H1 (cell line): ENCODE measurements around the gene CD8B2. TPM values are rescaled to one million over a fixed set of nuclear protein-coding genes. Genes with fewer than 3 reads are reported as not detected.

Experiments used
- CTCF ChIA-PET: fragments of 300-600 bp; sonication (Branson Sonifier 250); formaldehyde crosslinking; loops from one replicate; lab custom pipeline; 2021; ENCODE audit not compliant: partially characterized antibody; lab: Charles Lee
- POLR2A ChIA-PET: fragments of 300-600 bp; sonication (Branson Sonifier 250); formaldehyde crosslinking; loops from one replicate; lab custom pipeline; 2021; ENCODE audit warnings: inconsistent platforms; ENCODE audit not compliant: partially characterized antibody; lab: Charles Lee
- DNase-seq, 2 experiments: peaks; one replicate each; pipeline versions ENCODE4 v3.0.0 to v3.0.0-alpha.2; 2010 to 2022; ENCODE audit warnings: low spot score in 2 of 2, low read depth in 1 of 2, mixed read lengths in 1 of 2
- FAIRE-seq: peaks from 2 replicates; lab custom pipeline; 2011; peaks lifted over from hg19 to GRCh38; lab: Jason Lieb, UNC
- H2AFZ ChIP-seq: 2 replicates; pipeline ENCODE4 v1.8.1; 2012; ENCODE audit warnings: low read length, inconsistent platforms
- H2AK5ac ChIP-seq: 2 replicates; pipeline ENCODE4 v1.6.1; 2013; ENCODE audit warnings: low read depth, low read length
- H2BK120ac ChIP-seq: replicated peaks from 2 replicates; pipeline ENCODE3; 2013; ENCODE audit warnings: low read depth, low read length, inconsistent platforms
- H2BK12ac ChIP-seq: 2 replicates; pipeline ENCODE4 v1.6.1; 2013; ENCODE audit warnings: low read depth, low read length
- H2BK15ac ChIP-seq: 2 replicates; pipeline ENCODE4 v1.6.1; 2013; ENCODE audit warnings: low read length
- H2BK20ac ChIP-seq: 2 replicates; pipeline ENCODE4 v1.6.1; 2013; ENCODE audit warnings: low read length
- H2BK5ac ChIP-seq: 2 replicates; pipeline ENCODE4 v1.6.1; 2013; ENCODE audit warnings: low read depth, low read length
- H3K14ac ChIP-seq: 2 replicates; pipeline ENCODE4 v1.6.1; 2013; ENCODE audit warnings: inconsistent platforms; ENCODE audit not compliant: insufficient read length
- H3K18ac ChIP-seq: 2 replicates; pipeline ENCODE4 v1.6.1; 2013; ENCODE audit warnings: low read length; ENCODE audit errors: extremely low read depth
- H3K23ac ChIP-seq: 2 replicates; pipeline ENCODE4 v1.6.1; 2013; ENCODE audit warnings: inconsistent platforms; ENCODE audit not compliant: insufficient read length
- H3K23me2 ChIP-seq: 2 replicates; pipeline ENCODE4 v1.6.1; 2013; ENCODE audit warnings: low read depth, low read length
- H3K27ac ChIP-seq: 2 replicates; pipeline ENCODE4 v1.6.1; 2011; ENCODE audit warnings: low read depth, low read length, inconsistent platforms
- H3K27me3 ChIP-seq, 4 experiments: replicated peaks in 1 of 4; 1 replicate in 1 of 4; 2 replicates in 3 of 4; pipeline versions ENCODE4 v1.6.1 to v1.8.1; 2011 to 2013; ENCODE audit warnings: low read length in 3 of 4, mild to moderate bottlenecking in 3 of 4, inconsistent platforms in 2 of 4, mixed read lengths in 2 of 4, moderate library complexity in 1 of 4; ENCODE audit not compliant: control insufficient read depth in 3 of 4, insufficient read depth in 3 of 4; ENCODE audit errors: extremely low read depth in 1 of 4
- H3K36me3 ChIP-seq, 4 experiments: 2 replicates each; pipeline versions ENCODE4 v1.6.1 to v1.8.1; 2011 to 2013; ENCODE audit warnings: mild to moderate bottlenecking in 4 of 4, low read length in 3 of 4, moderate library complexity in 2 of 4, control low read depth in 1 of 4, inconsistent platforms in 1 of 4; ENCODE audit not compliant: insufficient read depth in 4 of 4, control insufficient read depth in 2 of 4
- H3K4ac ChIP-seq: replicated peaks from 2 replicates; pipeline ENCODE3; 2013; ENCODE audit warnings: low read length, low read depth, mixed read lengths, inconsistent platforms; ENCODE audit not compliant: insufficient read length
- H3K4me1 ChIP-seq, 4 experiments: replicated peaks in 1 of 4; 1 replicate in 1 of 4; 2 replicates in 3 of 4; pipeline versions ENCODE4 v1.6.1 to v1.8.1; 2011 to 2013; ENCODE audit warnings: low read length in 3 of 4, inconsistent platforms in 2 of 4, mixed read lengths in 1 of 4; ENCODE audit not compliant: insufficient read depth in 4 of 4, control insufficient read depth in 3 of 4
- H3K4me2 ChIP-seq, 2 experiments: 2 replicates each; pipeline versions ENCODE4 v1.6.1 to v1.8.1; 2011 to 2013; ENCODE audit warnings: low read depth in 2 of 2, low read length in 2 of 2, control low read depth in 1 of 2, inconsistent platforms in 1 of 2, mild to moderate bottlenecking in 1 of 2; ENCODE audit not compliant: insufficient read depth in 1 of 2
- H3K4me3 ChIP-seq, 4 experiments: fragments of 200-600, 300-600 bp in 1 of 4; sonication (generic), shearing (Covaris generic), sonication (Bioruptor Twin) in 1 of 4; 2 replicates each; pipeline versions ENCODE4 v1.5.1 to v1.8.1; 2011 to 2016; ENCODE audit warnings: low read length in 4 of 4, low read depth in 3 of 4, control low read depth in 2 of 4, inconsistent platforms in 2 of 4, mild to moderate bottlenecking in 2 of 4, mixed read lengths in 1 of 4, moderate library complexity in 1 of 4; ENCODE audit not compliant: insufficient read depth in 2 of 4; ENCODE audit errors: extremely low read depth in 1 of 4
- H3K56ac ChIP-seq: replicated peaks from 2 replicates; pipeline ENCODE3; 2013; ENCODE audit warnings: low read depth, mild to moderate bottlenecking, mixed read lengths, low read length, inconsistent platforms; ENCODE audit not compliant: insufficient read length
- H3K79me1 ChIP-seq: 2 replicates; pipeline ENCODE4 v1.6.1; 2013; ENCODE audit warnings: low read depth, low read length, control low read depth
- H3K79me2 ChIP-seq, 2 experiments: 2 replicates each; pipeline versions ENCODE4 v1.6.1 to v1.8.1; 2012 to 2013; ENCODE audit warnings: low read length in 2 of 2, mild to moderate bottlenecking in 2 of 2, inconsistent platforms in 1 of 2; ENCODE audit not compliant: insufficient read depth in 2 of 2, control insufficient read depth in 1 of 2
- H3K9ac ChIP-seq, 4 experiments: replicated peaks in 1 of 4; 1 replicate in 1 of 4; 2 replicates in 3 of 4; pipeline versions ENCODE4 v1.6.1 to v1.8.1; 2011 to 2013; ENCODE audit warnings: low read depth in 3 of 4, low read length in 3 of 4, control low read depth in 2 of 4, mild to moderate bottlenecking in 2 of 4, moderate library complexity in 2 of 4, inconsistent platforms in 1 of 4; ENCODE audit errors: extremely low read depth in 1 of 4
- H3K9me3 ChIP-seq, 2 experiments: 2 replicates each; pipeline versions ENCODE4 v1.6.1 to v1.8.1; 2012 to 2013; ENCODE audit warnings: mild to moderate bottlenecking in 2 of 2, moderate library complexity in 2 of 2, control low read depth in 1 of 2, inconsistent platforms in 1 of 2, low read depth in 1 of 2, low read length in 1 of 2, mixed read lengths in 1 of 2; ENCODE audit not compliant: insufficient read depth in 2 of 2
- H4K20me1 ChIP-seq, 2 experiments: replicated peaks in 1 of 2; 2 replicates each; pipeline versions ENCODE3 to v1.8.1; 2011 to 2013; ENCODE audit warnings: inconsistent platforms in 2 of 2, low read length in 2 of 2, mild to moderate bottlenecking in 1 of 2; ENCODE audit not compliant: insufficient read depth in 2 of 2, control insufficient read depth in 1 of 2
- H4K5ac ChIP-seq: 2 replicates; pipeline ENCODE4 v1.6.1; 2013; ENCODE audit warnings: low read length, low read depth, mixed read lengths, inconsistent platforms; ENCODE audit not compliant: insufficient read length
- H4K8ac ChIP-seq: 2 replicates; pipeline ENCODE4 v1.8.0; 2013; ENCODE audit warnings: mild to moderate bottlenecking, moderate library complexity, low read length, inconsistent platforms; ENCODE audit not compliant: insufficient read depth; ENCODE audit errors: extremely low read depth
- H4K91ac ChIP-seq: replicated peaks from 2 replicates; pipeline ENCODE3; 2013; ENCODE audit warnings: low read length, mixed read lengths, inconsistent platforms; ENCODE audit not compliant: insufficient read length
- ATF3 ChIP-seq: IDR thresholded peaks from 2 replicates; pipeline ENCODE4 v1.6.1; 2011; ENCODE audit warnings: low read depth, mild to moderate bottlenecking, low read length; ENCODE audit not compliant: insufficient read depth
- BACH1 ChIP-seq: IDR thresholded peaks from 2 replicates; pipeline ENCODE4 v1.6.1; 2012; ENCODE audit warnings: low read length, improper control_type of control experiment
- BRCA1 ChIP-seq: IDR thresholded peaks from 2 replicates; pipeline ENCODE4 v1.6.1; 2012; ENCODE audit warnings: low read depth, low read length, improper control_type of control experiment
- FOSL1 ChIP-seq: IDR thresholded peaks from 2 replicates; pipeline ENCODE4 v1.6.1; 2011; ENCODE audit warnings: mild to moderate bottlenecking, low read depth, low read length, moderate library complexity; ENCODE audit not compliant: insufficient read depth
- HDAC6 ChIP-seq: IDR thresholded peaks from one replicate; pipeline ENCODE4 v1.7.1; 2012; ENCODE audit warnings: low read depth, mild to moderate bottlenecking, inconsistent platforms, low read length, moderate library complexity
- KDM1A ChIP-seq: fragments of 200-600, 300-600 bp; sonication (generic); IDR thresholded peaks from 2 replicates; pipeline ENCODE4 v1.7.1; 2016; ENCODE audit warnings: mild to moderate bottlenecking, low read length, borderline replicate concordance
- NANOG ChIP-seq: IDR thresholded peaks from 2 replicates; pipeline ENCODE4 v1.6.1; 2011; ENCODE audit warnings: low read length, low read depth, mild to moderate bottlenecking, inconsistent platforms; ENCODE audit not compliant: insufficient read depth, poor library complexity, severe bottlenecking
- NRF1 ChIP-seq: IDR thresholded peaks from 2 replicates; pipeline ENCODE4 v1.6.1; 2011; ENCODE audit warnings: mild to moderate bottlenecking, low read depth, low read length, improper control_type of control experiment
- RFX5 ChIP-seq: IDR thresholded peaks from 2 replicates; pipeline ENCODE4 v1.6.1; 2011; ENCODE audit warnings: low read depth, low read length, improper control_type of control experiment, borderline replicate concordance
- SIRT6 ChIP-seq: IDR thresholded peaks from one replicate; pipeline ENCODE4 v1.7.1; 2012; ENCODE audit warnings: low read length, inconsistent platforms
- SP1 ChIP-seq: IDR thresholded peaks from 2 replicates; pipeline ENCODE4 v1.6.1; 2011; ENCODE audit warnings: low read depth, low read length
- TCF12 ChIP-seq: IDR thresholded peaks from 2 replicates; pipeline ENCODE4 v1.6.1; 2011; ENCODE audit warnings: low read depth, mild to moderate bottlenecking, low read length
- WGBS, 2 experiments: shearing (Covaris generic) in 1 of 2; methylation state at CpG; one replicate each; pipeline versions ENCODE4 v1.1.6 to v1.1.7; 2013 to 2015; ENCODE audit warnings: low lambda C conversion rate in 2 of 2, mixed read lengths in 2 of 2, inconsistent platforms in 1 of 2, low coverage in 1 of 2, missing lambda C conversion rate in 1 of 2; ENCODE audit not compliant: insufficient replicate concordance in 2 of 2, insufficient coverage in 1 of 2, insufficient read length in 1 of 2; ENCODE audit errors: extremely low coverage in 1 of 2, missing lambda C conversion rate in 1 of 2; 5-methylcytosine and 5-hydroxymethylcytosine counted together
- polyA plus RNA-seq, 7 experiments: library from polyadenylated mRNA; depleted of rRNA in 3 of 7; stranded (reverse) in 5 of 7; unstranded in 2 of 7; fragments of >200 nt in 5 of 7; fragments of 200-250 nt in 2 of 7; gene quantifications; 1 replicate in 5 of 7; 2 replicates in 1 of 7; 4 replicates in 1 of 7; pipeline versions ENCODE4 v1.2.1 to v1.2.3, GENCODE V29; 2011 to 2013; ENCODE audit warnings: missing spikeins in 2 of 7, mixed read lengths in 2 of 7
- total RNA-seq: library from RNA; stranded (reverse); fragmentation: NEBNext Ultra II Directional; extraction: Animal tissue kit (Norgen Biotek cat#: 25700); gene quantifications from 2 replicates; pipeline ENCODE4 v1.2.1, GENCODE V29; 2021

Gene CD8B2
- total and polyA plus RNA-seq, 2 of the 8 experiments (the other 6 are each of a cell fraction or from before 2014, with no cell fraction given) = 0.03 TPM; not detected in 1

GRCh38 chr2:106566050-106566449 is 78.9 kb downstream of the CD8B2 start:
- FAIRE-seq (no peak), DNase-seq (no peak)
- no peak overlapping the region for H3K23ac ChIP-seq
- TF ChIP-seq KDM1A = no peak
- TF ChIP-seq TCF12 = no peak
- no peak for TF ChIP-seq FOSL1
- no peak for TF ChIP-seq SIRT6
- TF ChIP-seq NANOG = no peak
- no peak for TF ChIP-seq BRCA1
- TF ChIP-seq SP1 = no peak
- TF ChIP-seq HDAC6 = no peak
- TF ChIP-seq NRF1 = no peak
- TF ChIP-seq ATF3 = no peak
- no peak for TF ChIP-seq RFX5
- no peak for TF ChIP-seq BACH1
- H3K56ac ChIP-seq = no peak overlapping the region
- H2BK15ac ChIP-seq = no peak overlapping the region
- H2BK20ac ChIP-seq = no peak overlapping the region
- POLR2A ChIA-PET = no interaction called here
- H2BK12ac ChIP-seq = peak overlapping the region; percentile 63; the same call in 1 of the 2 replicates
- H2BK120ac ChIP-seq = no peak overlapping the region
- H3K18ac ChIP-seq = no peak overlapping the region
- no peaks in the 10 kb centered on the region for H3K23me2 ChIP-seq
- no peak overlapping the region for H3K9ac ChIP-seq
- no peaks in the 10 kb centered on the region for H3K27me3 ChIP-seq
- no peaks in the 10 kb centered on the region for H3K79me2 ChIP-seq
- no peak overlapping the region for H2AK5ac ChIP-seq
- WGBS, 2 experiments = 80% methylated on average over 6 of the region's 6 CpGs; no CpG with 5 or more reads in 1 of the 2 experiments
- no peaks in the 10 kb centered on the region; a peak in 1 of 7 replicates for H3K4me1 ChIP-seq
- CTCF ChIA-PET = interaction anchor here (0.7 to 11.5 kb wide), 4 partner anchors 12 to 32 kb away, joined by 3 to 330 read pairs (median 6); no protein-coding TSS in a partner anchor
- H4K91ac ChIP-seq = no peak overlapping the region
- H4K20me1 ChIP-seq = no peaks in the 10 kb centered on the region
- H3K9me3 ChIP-seq = no peaks in the 10 kb centered on the region
- H3K27ac ChIP-seq = no peak overlapping the region
- no peak overlapping the region for H3K14ac ChIP-seq
- peak overlapping the region; percentile 98 for H2AFZ ChIP-seq
- H3K4me3 ChIP-seq = no peak overlapping the region
- H4K5ac ChIP-seq = no peak overlapping the region
- H3K36me3 ChIP-seq = no peaks in the 10 kb centered on the region
- no peaks in the 10 kb centered on the region for H3K79me1 ChIP-seq
- no peak overlapping the region for H2BK5ac ChIP-seq
- H4K8ac ChIP-seq = peak overlapping the region; percentile 35; the same call in 1 of the 2 replicates
- H3K4ac ChIP-seq = no peak overlapping the region
- no peak overlapping the region for H3K4me2 ChIP-seq
